K562 (cell line): ENCODE results near the gene MADD. TPM values are rescaled to one million over a fixed set of nuclear protein-coding genes. Genes with fewer than 3 reads are reported as not detected.

Experiments used
- AFF1 ChIP-seq, 2 experiments: fragments of 450-650 bp; IDR thresholded peaks; 2 replicates each; pipeline ENCODE4 v1.6.1; 2018; ENCODE audit warnings: mild to moderate bottlenecking in 2 of 2, low read depth in 1 of 2; ENCODE audit not compliant: partially characterized antibody in 2 of 2
- ATF2 ChIP-seq: sonication (generic); formaldehyde crosslinking; IDR thresholded peaks from 2 replicates; pipeline ENCODE4 v1.8.1; 2022; ENCODE audit warnings: missing genetic modification reagents
- ATF3 ChIP-seq, 2 experiments: fragments of 450-650 bp in 1 of 2; sonication (generic) in 1 of 2; formaldehyde crosslinking in 1 of 2; IDR thresholded peaks in 1 of 2; conservative IDR thresholded peaks in 1 of 2; 2 replicates each; pipeline versions ENCODE4 v1.6.1 to v1.8.1; 2016 to 2023; ENCODE audit warnings: mild to moderate bottlenecking in 2 of 2, moderate library complexity in 2 of 2, inconsistent platforms in 1 of 2, missing genetic modification reagents in 1 of 2
- CREBBP ChIP-seq: IDR thresholded peaks from one replicate; pipeline ENCODE4 v1.6.1; 2012; ENCODE audit warnings: low read depth, mild to moderate bottlenecking, control low read depth, inconsistent platforms, low read length
- ELF4 ChIP-seq: fragments of 450-650 bp; formaldehyde crosslinking; IDR thresholded peaks from 2 replicates; pipeline ENCODE4 v1.4.0; 2022; ENCODE audit warnings: missing genetic modification characterization
- ERF ChIP-seq: fragments of 450-650 bp; formaldehyde crosslinking; IDR thresholded peaks from 2 replicates; pipeline ENCODE4 v1.4.0; 2020; ENCODE audit warnings: mild to moderate bottlenecking, mixed read lengths
- FOSL1 ChIP-seq: fragments of 200-800 bp; sonication (Bioruptor generic); conservative IDR thresholded peaks from 2 replicates; pipeline ENCODE4 v1.6.1; 2016; ENCODE audit warnings: missing genetic modification characterization, missing compliant biosample characterization
- KDM4B ChIP-seq, 2 experiments: fragments of 450-650 bp in 1 of 2; sonication (generic) in 1 of 2; IDR thresholded peaks; 2 replicates each; pipeline ENCODE4 v1.6.1; 2016 to 2017; ENCODE audit warnings: borderline replicate concordance in 2 of 2, antibody characterized with exemption in 1 of 2, low read depth in 1 of 2, mild to moderate bottlenecking in 1 of 2
- MEIS2 ChIP-seq: fragments of 450-650 bp; IDR thresholded peaks from 2 replicates; pipeline ENCODE4 v1.6.1; 2014; ENCODE audit warnings: mild to moderate bottlenecking; ENCODE audit not compliant: partially characterized antibody
- SMARCE1 ChIP-seq: fragments of 450-650 bp; IDR thresholded peaks from 2 replicates; pipeline ENCODE4 v1.7.1; 2016; ENCODE audit warnings: mild to moderate bottlenecking
- ZBTB9 ChIP-seq: fragments of 450-650 bp; formaldehyde crosslinking; IDR thresholded peaks from 2 replicates; pipeline ENCODE4 v1.4.0; 2020; ENCODE audit warnings: mild to moderate bottlenecking, moderate library complexity
- ZNF444 ChIP-seq: fragments of 250-450 bp; sonication (Bioruptor Pico); IDR thresholded peaks from 2 replicates; pipeline ENCODE4 v1.4.0; 2020; ENCODE audit warnings: mild to moderate bottlenecking, moderate library complexity
- polyA plus RNA-seq, 8 experiments: library from polyadenylated mRNA; depleted of rRNA in 4 of 8; stranded (reverse) in 5 of 8; unstranded in 3 of 8; fragments of >200 nt; fragmentation: Nextera tagmentation in 2 of 8; fragmentation: Illumina TruSeq in 1 of 8; extraction: Ambion mirVana in 2 of 8; extraction: Trizol in 1 of 8; gene quantifications; 2 replicates each; pipeline versions ENCODE4 v1.2.1 to v1.2.3, GENCODE V29; 2011 to 2014; ENCODE audit warnings: inconsistent platforms in 1 of 8, missing spikeins in 1 of 8
- total RNA-seq, 7 experiments: library from RNA; depleted of rRNA in 6 of 7; stranded (reverse); fragments of >200 nt in 6 of 7; fragmentation: Illumina TruSeq in 2 of 7; extraction: Trizol in 2 of 7; gene quantifications; 2 replicates each; pipeline versions ENCODE4 v1.2.1 to v1.2.3, GENCODE V29; 2011 to 2021; ENCODE audit warnings: low replicate concordance in 1 of 7

Gene MADD
- total and polyA plus RNA-seq, 9 of the 15 experiments (the other 6 are each of a cell fraction or from before 2014, with no cell fraction given), result 0.68 to 57.6 (median 33.6) TPM

- TF ChIP-seq AFF1 (IDR thresholded peaks at IDR 0.05; ENCODE audit: low read depth in 1 of 2, partially characterized antibody in 2 of 2) (no peak), CREBBP (no peak), ERF (peak; percentile 9), FOSL1 (tag) (peak; percentile 80), ATF2 (CRISPR knock-in tag) (peak; percentile 92), ELF4 (peak; percentile 89), MEIS2 (peak; percentile 88), KDM4B (IDR thresholded peaks at IDR 0.05; ENCODE audit: borderline replicate concordance in 2 of 2, low read depth in 1 of 2) (no peak; a peak in 1 of 4 replicates), ZNF444 (CRISPR knock-in tag) (no peak), SMARCE1 (peak; percentile 96), ZBTB9 (CRISPR knock-in tag) (0 out of 2 replicates have a peak, but pooled peaks have one; percentile 10), ATF3 (IDR thresholded peaks at IDR 0.05) (peak; percentile 99), ATF3 (CRISPR knock-in tag; conservative IDR thresholded peaks at IDR 0.05) (peak; percentile 98)
Observed at GRCh38 chr11:47378010-47378835, 108.3 kb downstream of the MADD start, which contains the start of gene SPI1 (continued).
